Skin epidermis (tissue), 12 donors: ENCODE data around the gene ATL1.

Experiments used
- H3K27ac ChIP-seq, 21 experiments: fragments of 200-600 bp; sonication (generic) in 11 of 21; one replicate each; pipeline ENCODE4 v1.5.0; 2020; ENCODE audit warnings: mild to moderate bottlenecking in 3 of 21, inconsistent platforms in 2 of 21, moderate library complexity in 2 of 21
- H3K4me3 ChIP-seq, 7 experiments: fragments of 200-600 bp; sonication (generic) in 2 of 7; one replicate each; pipeline ENCODE4 v1.5.0; 2020; ENCODE audit warnings: inconsistent platforms in 2 of 7, mild to moderate bottlenecking in 2 of 7, moderate library complexity in 1 of 7

ATL1 gene

DNA sequence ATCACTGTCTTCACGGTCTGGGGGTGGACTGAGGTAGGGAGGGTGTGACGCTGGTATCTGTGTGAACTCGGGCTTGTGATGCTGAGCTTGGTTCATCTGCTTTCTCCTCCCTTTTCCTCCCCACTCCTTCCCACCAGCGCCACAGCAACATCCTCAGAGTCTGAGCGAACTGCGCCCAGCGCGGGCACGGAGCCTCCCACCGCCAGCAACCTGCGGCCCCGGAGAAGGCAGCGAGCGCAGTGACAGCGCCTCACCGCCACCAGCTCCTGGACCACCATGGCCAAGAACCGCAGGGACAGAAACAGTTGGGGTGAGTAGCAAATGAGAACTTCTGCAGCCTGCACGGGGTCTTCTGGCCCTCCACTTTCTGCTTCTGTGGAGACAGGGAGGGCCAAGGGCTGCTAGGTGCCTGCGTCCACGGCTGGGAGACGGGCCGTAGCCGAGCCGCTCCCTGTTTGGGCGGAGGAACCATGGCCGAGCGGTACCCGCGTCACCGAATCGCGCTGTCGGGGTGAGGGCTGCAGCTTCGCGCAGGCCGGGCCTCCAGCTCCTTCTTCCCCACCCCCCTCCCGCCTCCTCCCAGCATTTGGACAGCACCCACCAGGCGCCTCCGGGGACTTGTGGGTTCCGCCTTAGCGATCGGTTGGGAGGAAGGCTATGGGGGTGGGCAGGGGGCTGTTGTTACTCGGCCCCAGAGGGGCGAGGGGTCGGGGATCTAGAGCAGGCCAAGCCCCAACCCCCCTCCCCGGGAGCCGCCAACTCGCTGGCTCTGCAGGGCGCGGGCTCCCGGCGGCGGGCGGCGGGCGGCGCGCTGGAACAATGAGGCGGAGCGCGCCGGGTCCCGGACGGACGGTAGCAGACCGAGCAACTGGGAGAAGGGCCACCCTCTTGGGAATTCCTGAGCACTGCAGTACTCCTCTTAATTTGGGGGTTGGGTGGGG, at the start of gene ATL1:
Gene ATL1, plus strand, starts transcription at position 156 of the 941 bp plus-strand sequence. Its CDS starts 121 bp downstream, at position 277.
- Histone ChIP-seq H3K27ac (peak within 1 kb of the TSS; percentile 32 to 90 (median 85)), H3K4me3 (peak within 1 kb of the TSS; percentile 44 to 78 (median 73))

DNA sequence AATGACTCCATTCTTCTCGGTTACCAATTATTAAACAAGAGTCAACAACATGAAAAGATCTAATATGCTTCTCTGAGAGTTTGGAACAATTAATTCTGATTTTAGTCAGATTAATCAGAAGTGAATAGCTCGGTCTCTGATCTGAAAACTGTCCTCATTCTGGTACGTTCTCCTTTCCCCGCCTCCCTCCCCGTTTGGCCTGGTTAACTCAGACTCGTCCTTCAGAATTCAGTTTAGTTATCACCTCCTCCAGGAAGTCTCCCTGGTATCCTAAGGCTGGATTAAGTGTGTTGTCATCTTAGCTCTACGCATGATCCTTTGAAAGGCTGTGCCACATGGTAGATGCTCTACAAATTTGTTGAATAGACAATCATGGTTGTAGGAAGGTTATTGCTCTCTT, 49.8 kb upstream of the ATL1 start:
- no peak overlapping the region for H3K27ac ChIP-seq

DNA sequence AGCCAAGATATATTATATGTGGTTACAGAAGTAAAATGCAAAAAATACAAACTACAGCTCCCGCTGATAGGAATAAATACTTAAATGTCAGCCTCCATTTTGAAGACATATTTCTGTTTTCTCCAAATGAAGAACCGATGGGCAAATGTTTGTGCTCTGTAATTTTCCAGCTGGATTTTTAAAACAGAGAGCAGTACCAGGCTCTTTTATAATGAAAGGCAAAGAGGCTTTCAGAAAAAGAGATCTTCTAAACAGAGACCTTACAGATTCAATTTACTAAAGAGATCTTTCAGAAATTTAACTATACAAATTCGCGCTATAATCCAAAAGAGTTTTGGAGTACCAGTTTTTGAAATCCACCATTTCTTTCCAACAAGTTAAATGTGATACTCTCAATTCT, 47.5 kb upstream of the ATL1 start:
- no peak overlapping the region for H3K4me3 ChIP-seq
- H3K27ac ChIP-seq, result no peak overlapping the region

More for the DNA sequence above, 49.8 kb upstream of the ATL1 start:
- H3K4me3 ChIP-seq, result no peak overlapping the region

GRCh38 chr14:50516091-50516490, 43.9 kb upstream of the ATL1 start:
- Histone ChIP-seq H3K27ac (no peak overlapping the region), H3K4me3 (no peak overlapping the region)

DNA sequence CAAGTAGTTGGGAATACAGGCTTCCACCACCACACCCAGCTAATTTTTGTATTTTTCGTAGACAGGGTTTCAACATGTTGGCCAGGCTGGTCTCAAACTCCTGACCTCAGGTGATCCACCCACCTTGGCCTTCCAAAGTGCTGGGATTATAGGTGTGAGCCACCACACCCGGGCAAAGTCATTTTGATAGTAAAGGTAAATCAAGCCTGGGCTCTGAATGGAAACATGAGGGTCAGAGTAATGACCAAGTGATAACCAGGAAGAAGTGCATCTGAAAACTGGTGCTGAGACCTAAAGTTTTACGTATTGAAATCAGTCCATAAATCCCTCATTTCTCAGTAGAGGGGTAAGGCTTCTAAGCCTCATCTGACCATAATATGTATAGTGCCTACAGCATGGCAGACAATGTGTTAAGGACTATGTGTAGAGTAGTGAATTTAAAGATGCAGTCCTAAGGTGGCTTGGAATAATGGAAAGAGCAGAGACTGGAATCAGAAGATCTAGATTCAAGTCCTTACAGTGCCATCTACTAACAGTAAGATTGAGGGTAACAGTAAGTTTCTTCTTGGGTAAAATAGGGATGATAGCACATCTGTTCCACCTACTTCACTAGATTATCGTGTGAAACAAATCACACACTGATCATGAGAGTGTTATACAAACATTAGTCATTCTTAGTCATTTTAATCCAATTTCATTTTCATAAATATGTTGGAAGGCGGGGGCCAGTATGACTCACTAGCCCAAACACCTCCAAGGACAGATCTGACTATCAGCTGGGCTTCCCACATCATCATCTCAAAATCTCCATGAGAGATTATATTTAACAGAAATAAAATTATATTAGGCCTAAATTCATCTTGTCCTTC, 38.8 kb upstream of the ATL1 start:
- Histone ChIP-seq H3K4me3 (no peak overlapping the region), H3K27ac (peak overlapping the region in 16 of 21 experiments; percentile 2 to 78 (median 56))

- H3K27ac ChIP-seq, result peak overlapping the region in 14 of 21 experiments; percentile 2 to 78 (median 42)
- no peak overlapping the region for H3K4me3 ChIP-seq
Observed at GRCh38 chr14:50521912-50522341, 38.0 kb upstream of the ATL1 start.

GRCh38 chr14:50523271-50524041, 36.5 kb upstream of the ATL1 start:
- Histone ChIP-seq H3K27ac (peak overlapping the region in 4 of 21 experiments; percentile 0 to 34 (median 17)), H3K4me3 (no peak overlapping the region)

GRCh38 chr14:50524060-50524459, 35.9 kb upstream of the ATL1 start:
- H3K4me3 ChIP-seq, result no peak overlapping the region
- peak overlapping the region in 4 of 21 experiments; percentile 0 to 49 (median 32) for H3K27ac ChIP-seq

DNA sequence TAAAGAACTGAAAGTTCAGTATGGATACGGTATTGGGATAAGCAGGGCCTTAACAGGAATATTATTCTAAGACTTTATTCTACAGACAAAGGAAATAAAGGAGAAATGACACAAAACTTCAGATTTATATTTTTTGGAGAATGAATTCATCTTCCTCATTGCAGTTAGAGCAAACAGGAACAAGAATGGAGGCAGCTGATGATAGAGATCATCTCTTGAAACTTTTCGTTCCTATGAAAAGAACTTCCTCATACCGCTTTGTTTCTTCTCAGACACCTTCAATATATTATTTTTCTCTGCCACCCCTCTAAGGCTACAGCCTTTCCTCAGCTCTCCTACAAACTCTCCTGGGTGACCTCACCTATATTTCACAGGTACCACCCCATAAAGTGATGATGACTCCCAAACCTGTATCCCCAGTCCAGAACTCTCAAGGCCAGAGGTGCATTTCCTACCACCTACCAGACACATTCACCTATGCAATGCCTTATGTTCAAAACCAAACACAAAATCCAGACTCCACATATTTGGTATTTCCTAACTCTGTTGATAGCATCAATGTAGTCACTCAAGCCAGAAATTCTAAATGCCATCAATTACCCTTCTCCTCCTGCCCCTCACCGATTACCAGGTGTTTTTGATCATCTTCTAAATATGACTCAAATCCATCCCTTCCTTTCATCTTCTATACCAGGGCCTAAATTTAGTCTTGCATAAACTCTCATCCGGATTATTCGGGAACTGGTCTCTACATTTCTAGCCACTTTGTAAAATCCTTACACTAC, 35.0 kb upstream of the ATL1 start:
- H3K27ac ChIP-seq, result peak overlapping the region in 5 of 21 experiments; percentile 0 to 49 (median 18)
- no peak overlapping the region for H3K4me3 ChIP-seq

DNA sequence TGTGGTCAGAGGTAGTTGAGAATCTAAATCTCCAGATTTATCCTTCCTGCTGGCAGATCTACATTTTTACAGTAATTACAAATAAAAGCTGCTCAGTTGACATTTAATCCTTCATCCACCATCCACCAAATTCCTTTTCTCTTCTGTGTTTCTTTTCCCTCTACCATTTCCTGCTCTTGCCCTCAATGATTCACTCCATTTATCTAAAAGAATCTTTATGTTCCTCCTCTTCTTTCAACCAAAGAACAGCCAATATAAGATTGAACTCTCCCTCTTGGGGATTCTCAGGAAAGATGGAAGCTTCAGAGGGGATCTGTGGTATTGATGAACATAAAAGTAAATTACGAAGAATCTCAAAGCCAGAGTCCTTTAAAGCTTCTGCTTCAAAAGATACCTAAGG, 31.9 kb upstream of the ATL1 start:
- no peak overlapping the region for H3K27ac ChIP-seq
- H3K4me3 ChIP-seq, result no peak overlapping the region

DNA sequence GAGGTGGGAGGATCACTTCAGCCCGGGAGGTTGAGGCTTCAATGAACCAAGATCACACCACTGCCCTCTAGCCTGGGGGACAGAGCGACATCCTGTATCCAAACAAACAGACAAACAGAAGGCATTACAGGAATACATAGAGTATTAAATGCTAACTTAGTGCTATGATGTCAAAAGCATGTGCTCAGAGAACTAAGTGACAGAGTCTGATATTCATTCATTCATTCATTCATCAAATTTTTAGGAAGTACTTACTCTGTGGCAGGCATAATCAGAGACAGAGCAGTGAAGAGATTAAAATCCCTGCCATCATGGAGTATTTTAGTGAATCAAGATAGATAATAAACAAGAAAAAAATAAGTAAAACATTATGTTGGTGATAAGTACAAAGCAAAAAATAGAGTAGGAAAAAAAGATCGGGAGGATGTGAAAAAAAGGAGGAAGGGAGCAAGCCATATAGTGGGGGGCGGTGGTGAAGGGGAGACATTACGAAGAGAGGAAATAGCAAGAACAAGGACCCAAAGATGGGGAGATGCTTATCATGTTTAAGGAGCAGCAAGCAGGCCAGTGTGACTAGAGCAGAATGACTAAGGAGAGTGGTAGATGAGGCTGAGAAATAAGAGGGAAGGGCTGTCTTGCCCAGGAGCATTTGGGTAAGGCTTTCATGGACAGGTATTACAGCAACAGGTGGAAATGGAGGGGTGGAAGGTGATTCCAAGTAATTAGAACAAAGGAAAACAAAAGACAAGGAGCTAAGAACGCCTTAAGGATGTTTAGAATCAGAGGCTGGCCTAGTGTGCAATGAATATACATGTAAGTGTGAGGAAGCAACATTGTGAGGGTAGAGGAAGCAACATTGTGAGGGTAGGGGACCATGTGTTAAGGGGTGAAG, 30.4 kb upstream of the ATL1 start:
- Histone ChIP-seq H3K4me3 (no peak overlapping the region), H3K27ac (peak overlapping the region in 12 of 21 experiments; percentile 12 to 99 (median 66))

GRCh38 chr14:50530358-50530757, 29.6 kb upstream of the ATL1 start:
- Histone ChIP-seq H3K27ac (peak overlapping the region in 12 of 21 experiments; percentile 9 to 99 (median 86)), H3K4me3 (peak overlapping the region in 5 of 7 experiments; percentile 4 to 97 (median 69))

GRCh38 chr14:50530794-50531365, 29.1 kb upstream of the ATL1 start:
- Histone ChIP-seq H3K27ac (peak overlapping the region in 13 of 21 experiments; percentile 9 to 99 (median 97)), H3K4me3 (peak overlapping the region; percentile 69 to 97 (median 82))

GRCh38 chr14:50531595-50532501, 28.1 kb upstream of the ATL1 start:
- Histone ChIP-seq H3K4me3 (peak overlapping the region; percentile 69 to 97 (median 82)), H3K27ac (peak overlapping the region; percentile 89 to 99 (median 97))

DNA sequence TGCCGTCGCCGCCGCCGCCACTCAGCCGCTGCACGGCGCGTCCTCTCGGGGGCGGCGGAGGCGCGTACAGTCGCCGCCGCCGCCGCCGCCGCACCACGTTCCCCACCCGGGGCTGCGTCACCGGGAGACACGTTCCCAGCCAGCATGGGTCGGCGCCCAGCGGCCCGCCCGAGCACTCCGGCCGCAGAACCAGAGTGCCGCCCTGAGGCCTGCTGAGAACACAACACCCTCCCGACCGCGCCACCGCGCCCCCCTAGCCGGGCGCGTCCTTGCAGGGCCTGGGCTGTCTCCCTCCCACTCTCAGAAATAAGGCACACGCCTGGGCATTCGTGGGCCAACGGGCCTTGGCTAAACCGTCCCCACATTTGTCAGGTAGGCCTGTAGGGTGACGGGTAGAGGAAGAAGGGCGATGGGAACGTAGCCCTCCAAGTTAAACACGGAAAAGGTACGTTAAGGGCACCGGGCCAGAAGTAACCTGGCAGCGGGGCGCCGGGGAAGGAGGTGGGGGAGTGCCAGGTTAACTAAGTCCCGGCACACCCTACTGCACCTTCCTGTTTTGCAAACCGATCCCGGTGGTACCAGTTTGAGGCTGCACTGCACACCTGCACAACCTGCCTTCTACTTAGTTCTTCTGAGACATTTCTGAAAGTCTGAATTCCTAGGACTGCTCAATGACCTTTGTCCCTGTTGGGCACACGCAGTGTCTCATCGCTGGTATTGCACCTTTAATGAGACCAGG, 27.3 kb upstream of the ATL1 start, which contains the start of gene MAP4K5:
Gene MAP4K5, minus strand, starts transcription at position 68 of the 739 bp plus-strand sequence. CDS start 520 bp downstream, outside the sequence.
- H3K4me3 ChIP-seq, result peak within 1 kb of the TSS; percentile 69 to 97 (median 82)
- peak within 1 kb of the TSS; percentile 89 to 99 (median 97) for H3K27ac ChIP-seq
